ENCODE data around the gene TACR1. TPM values are rescaled to one million over a fixed set of nuclear protein-coding genes. Genes with fewer than 3 reads are reported as not detected.
A peak's percentile ranks its signal among the peaks of the same experiment; 100 is the strongest.

TACR1 gene
- polyA plus RNA-seq, 1 experiment = 0.30 TPM

DNA sequence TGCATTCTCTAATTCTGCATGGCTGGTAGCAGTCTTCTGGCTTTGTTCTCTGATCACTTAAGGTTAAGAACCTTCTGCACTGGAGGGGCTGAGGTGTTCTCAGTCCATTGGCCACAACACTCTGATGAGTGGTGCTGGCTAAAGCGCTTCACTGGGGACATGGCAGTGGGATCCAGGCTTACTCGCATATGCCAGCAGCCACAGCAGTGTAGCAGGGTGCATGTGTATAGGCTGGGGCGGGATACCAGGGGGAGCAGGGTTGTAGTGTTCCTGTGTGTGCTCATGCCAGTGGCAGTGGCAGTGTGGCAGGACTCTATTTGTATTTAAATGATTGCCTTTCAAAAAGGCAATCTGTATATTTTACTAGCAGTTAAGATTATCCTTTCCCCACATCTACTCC is 11.1 kb upstream of the TACR1 start:
- Histone ChIP-seq H3K4me3 (ENCODE audit: low read depth, low read length) (no peak overlapping the region), H3K27ac (ENCODE audit: low read depth, low read length) (no peak overlapping the region), H3K27me3 (ENCODE audit: control insufficient read depth, insufficient read depth, low read length) (no peaks in the 10 kb centered on the region), H3K9me3 (ENCODE audit: control insufficient read depth, insufficient read depth, low read length) (no peaks in the 10 kb centered on the region)
- no peak for DNase-seq (ENCODE audit: low read depth, low spot score)
- ChIA-PET POLR2A (no interaction called here), CTCF (interaction anchor here (1.6 kb wide), 1 partner anchor 10 kb away, joined by 9 read pairs; the partner anchor contains the start of gene TACR1)
- TF ChIP-seq CTCF (IDR thresholded peaks at IDR 0.05; ENCODE audit: low read depth, low read length) = no peak

GRCh38 chr2:75208738-75209137 is 9.4 kb upstream of the TACR1 start:
- Histone ChIP-seq H3K9me3 (ENCODE audit: control insufficient read depth, insufficient read depth, low read length) (no peaks in the 10 kb centered on the region), H3K27ac (ENCODE audit: low read depth, low read length) (no peak overlapping the region), H3K4me3 (ENCODE audit: low read depth, low read length) (no peak overlapping the region), H3K27me3 (ENCODE audit: control insufficient read depth, insufficient read depth, low read length) (no peaks in the 10 kb centered on the region)
- ChIA-PET CTCF (interaction anchor here (1.6 kb wide), 1 partner anchor 9 kb away, joined by 9 read pairs; the partner anchor contains the start of gene TACR1), POLR2A (no interaction called here)
- TF ChIP-seq CTCF (IDR thresholded peaks at IDR 0.05; ENCODE audit: low read depth, low read length) = no peak
- no peak for DNase-seq (ENCODE audit: low read depth, low spot score)

DNA sequence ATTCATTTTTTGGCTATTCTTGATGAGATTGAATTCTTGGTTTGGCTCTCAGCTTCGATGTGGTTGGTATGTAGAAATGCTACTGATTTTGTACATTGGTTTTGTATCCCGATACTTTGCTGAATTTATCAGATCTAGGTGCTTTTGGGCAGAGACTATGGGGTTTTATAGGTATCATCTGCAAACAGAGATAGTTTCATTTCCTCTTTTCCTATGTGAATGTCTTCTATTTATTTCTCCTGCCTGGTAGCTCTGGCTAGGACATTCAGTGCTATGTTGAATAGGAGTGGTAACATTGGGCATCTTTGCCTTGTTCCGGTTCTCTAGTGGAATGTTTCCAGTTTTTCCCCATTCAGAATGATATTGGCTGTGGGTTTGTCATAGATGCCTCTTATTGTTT is 5.5 kb upstream of the TACR1 start:
- peaks cover 2% of the 10 kb centered on the region for H3K27me3 ChIP-seq (ENCODE audit: control insufficient read depth, insufficient read depth, low read length)
- CTCF ChIA-PET = no interaction called here
- POLR2A ChIA-PET = no interaction called here
- TF ChIP-seq CTCF (IDR thresholded peaks at IDR 0.05; ENCODE audit: low read depth, low read length) = no peak
- no peak for DNase-seq (ENCODE audit: low read depth, low spot score)
- H3K27ac ChIP-seq (ENCODE audit: low read depth, low read length) = no peak overlapping the region
- no peak overlapping the region for H3K4me3 ChIP-seq (ENCODE audit: low read depth, low read length)
- no peaks in the 10 kb centered on the region for H3K9me3 ChIP-seq (ENCODE audit: control insufficient read depth, insufficient read depth, low read length)

- Histone ChIP-seq H3K27ac (ENCODE audit: low read depth, low read length) (no peak overlapping the region), H3K9me3 (ENCODE audit: control insufficient read depth, insufficient read depth, low read length) (no peaks in the 10 kb centered on the region; the same call in 1 of the 2 replicates), H3K27me3 (ENCODE audit: control insufficient read depth, insufficient read depth, low read length) (peaks cover 16% of the 10 kb centered on the region), H3K4me3 (ENCODE audit: low read depth, low read length) (no peak overlapping the region)
- ChIA-PET POLR2A (no interaction called here), CTCF (interaction anchor here (0.9 kb wide), 1 partner anchor 74 kb away, joined by 3 read pairs; no protein-coding TSS in a partner anchor)
- no peak for TF ChIP-seq CTCF (IDR thresholded peaks at IDR 0.05; ENCODE audit: low read depth, low read length)
- DNase-seq (ENCODE audit: low read depth, low spot score) = no peak
Observed at GRCh38 chr2:75202359-75202758, 3.0 kb upstream of the TACR1 start.

GRCh38 chr2:75200140-75201096 is 1.1 kb upstream of the TACR1 start:
- Histone ChIP-seq H3K9me3 (ENCODE audit: control insufficient read depth, insufficient read depth, low read length) (no peaks in the 10 kb centered on the region; the same call in 1 of the 2 replicates), H3K4me3 (ENCODE audit: low read depth, low read length) (peak overlapping the region; percentile 62), H3K27me3 (ENCODE audit: control insufficient read depth, insufficient read depth, low read length) (peaks cover 21% of the 10 kb centered on the region), H3K27ac (ENCODE audit: low read depth, low read length) (no peak overlapping the region)
- CTCF ChIA-PET = interaction anchor here (0.6 to 3.6 kb wide), 49 partner anchors 9 to 509 kb away, joined by 3 to 40 read pairs (median 4); no protein-coding TSS in a partner anchor
- POLR2A ChIA-PET = interaction anchor here (1.8 kb wide), 1 partner anchor 406 kb away, joined by 6 read pairs; no protein-coding TSS in a partner anchor
- no peak for TF ChIP-seq CTCF (IDR thresholded peaks at IDR 0.05; ENCODE audit: low read depth, low read length)
- no peak for DNase-seq (ENCODE audit: low read depth, low spot score)

All from AG04450 (cell line).